K562 (cell line): ENCODE data around the gene NEMP1. TPM values are rescaled to one million over a fixed set of nuclear protein-coding genes. Genes with fewer than 3 reads are reported as not detected.
A peak's percentile ranks its signal among the peaks of the same experiment; 100 is the strongest.

Experiments used
- CREB1 ChIP-seq, 2 experiments: sonication (generic) in 1 of 2; formaldehyde crosslinking in 1 of 2; IDR thresholded peaks; 2 replicates each; pipeline versions ENCODE4 v1.6.1 to v1.8.0; 2012 to 2022; ENCODE audit warnings: inconsistent platforms in 1 of 2, mild to moderate bottlenecking in 1 of 2, missing genetic modification reagents in 1 of 2, moderate library complexity in 1 of 2
- DMBX1 ChIP-seq: fragments of 250-450 bp; sonication (Bioruptor Pico); IDR thresholded peaks from 2 replicates; pipeline ENCODE4 v1.8.0; 2022; ENCODE audit warnings: inconsistent platforms, mild to moderate bottlenecking, moderate library complexity, borderline replicate concordance
- ELF4 ChIP-seq: fragments of 450-650 bp; formaldehyde crosslinking; IDR thresholded peaks from 2 replicates; pipeline ENCODE4 v1.4.0; 2022; ENCODE audit warnings: missing genetic modification characterization
- JUND ChIP-seq, 2 experiments: IDR thresholded peaks; 2 replicates in 1 of 2; 3 replicates in 1 of 2; pipeline ENCODE4 v1.6.1; 2011; ENCODE audit warnings: borderline replicate concordance in 2 of 2, low read depth in 2 of 2, low read length in 2 of 2, improper control_type of control experiment in 1 of 2, missing biosample characterization in 1 of 2, missing genetic modification characterization in 1 of 2, missing genetic modification reagents in 1 of 2
- KAT7 ChIP-seq: sonication (generic); formaldehyde crosslinking; IDR thresholded peaks from 2 replicates; pipeline ENCODE4 v1.8.0; 2022; ENCODE audit warnings: missing genetic modification reagents, mild to moderate bottlenecking, borderline replicate concordance
- KLF1 ChIP-seq: fragments of 450-650 bp; IDR thresholded peaks from 2 replicates; pipeline ENCODE4 v1.6.1; 2016; ENCODE audit warnings: missing genetic modification characterization, missing compliant biosample characterization
- MAZ ChIP-seq, 2 experiments: fragments of 450-650 bp in 1 of 2; sonication (generic) in 1 of 2; formaldehyde crosslinking; IDR thresholded peaks in 1 of 2; conservative IDR thresholded peaks in 1 of 2; 2 replicates each; pipeline versions ENCODE4 v1.4.0 to v1.5.0; 2020; ENCODE audit warnings: mild to moderate bottlenecking in 1 of 2, missing genetic modification reagents in 1 of 2
- RFX1 ChIP-seq: fragments of 450-650 bp; IDR thresholded peaks from 2 replicates; pipeline ENCODE4 v1.6.1; 2016; ENCODE audit warnings: mild to moderate bottlenecking, moderate library complexity
- SOX6 ChIP-seq: fragments of 450-650 bp; IDR thresholded peaks from 2 replicates; pipeline ENCODE4 v1.6.1; 2014; ENCODE audit warnings: mild to moderate bottlenecking
- SRSF3 ChIP-seq: fragments of 200-400 bp; formaldehyde crosslinking; IDR thresholded peaks from 2 replicates; pipeline ENCODE4 v1.6.1; 2016; ENCODE audit warnings: mild to moderate bottlenecking, low read length, moderate library complexity; ENCODE audit not compliant: insufficient read depth
- TRIM24 ChIP-seq, 2 experiments: fragments of 450-650 bp; IDR thresholded peaks; 2 replicates each; pipeline ENCODE4 v1.6.1; 2016
- ZFPM2 ChIP-seq: fragments of 250-450 bp; sonication (Bioruptor Pico); IDR thresholded peaks from 2 replicates; pipeline ENCODE4 v1.5.1; 2022; ENCODE audit warnings: mild to moderate bottlenecking
- polyA plus RNA-seq, 8 experiments: library from polyadenylated mRNA; depleted of rRNA in 4 of 8; stranded (reverse) in 5 of 8; unstranded in 3 of 8; fragments of >200 nt; fragmentation: Nextera tagmentation in 2 of 8; fragmentation: Illumina TruSeq in 1 of 8; extraction: Ambion mirVana in 2 of 8; extraction: Trizol in 1 of 8; gene quantifications; 2 replicates each; pipeline versions ENCODE4 v1.2.1 to v1.2.3, GENCODE V29; 2011 to 2014; ENCODE audit warnings: inconsistent platforms in 1 of 8, missing spikeins in 1 of 8
- total RNA-seq, 7 experiments: library from RNA; depleted of rRNA in 6 of 7; stranded (reverse); fragments of >200 nt in 6 of 7; fragmentation: Illumina TruSeq in 2 of 7; extraction: Trizol in 2 of 7; gene quantifications; 2 replicates each; pipeline versions ENCODE4 v1.2.1 to v1.2.3, GENCODE V29; 2011 to 2021; ENCODE audit warnings: low replicate concordance in 1 of 7
- TF ChIP-seq, protein P1 (sequence below): sonication (generic); formaldehyde crosslinking; IDR thresholded peaks from 2 replicates; pipeline ENCODE4 v1.9.0; 2022; ENCODE audit warnings: mild to moderate bottlenecking, missing genetic modification reagents
- TF ChIP-seq, protein P2 (sequence below): sonication (generic); formaldehyde crosslinking; IDR thresholded peaks from 2 replicates; pipeline ENCODE4 v1.5.0; 2020; ENCODE audit warnings: missing genetic modification reagents
- TF ChIP-seq, protein P3 (sequence below): fragments of 150-350 bp; IDR thresholded peaks from 2 replicates; pipeline ENCODE4 v1.6.1; 2014; ENCODE audit warnings: low read depth, mild to moderate bottlenecking, low read length, borderline replicate concordance
- TF ChIP-seq, protein P4 (sequence below): fragments of 450-650 bp; formaldehyde crosslinking; IDR thresholded peaks from 2 replicates; pipeline ENCODE4 v1.4.0; 2022; ENCODE audit warnings: mild to moderate bottlenecking, moderate library complexity
- TF ChIP-seq, protein P5 (sequence below): fragments of 250-450 bp; sonication (Bioruptor Pico); IDR thresholded peaks from 2 replicates; pipeline ENCODE4 v1.9.0; 2021; ENCODE audit warnings: mild to moderate bottlenecking, inconsistent platforms

NEMP1 gene
- total and polyA plus RNA-seq, 9 of the 15 experiments (the other 6 are each of a cell fraction or from before 2014, with no cell fraction given), result 9.5 to 82.2 (median 41.2) TPM

DNA sequence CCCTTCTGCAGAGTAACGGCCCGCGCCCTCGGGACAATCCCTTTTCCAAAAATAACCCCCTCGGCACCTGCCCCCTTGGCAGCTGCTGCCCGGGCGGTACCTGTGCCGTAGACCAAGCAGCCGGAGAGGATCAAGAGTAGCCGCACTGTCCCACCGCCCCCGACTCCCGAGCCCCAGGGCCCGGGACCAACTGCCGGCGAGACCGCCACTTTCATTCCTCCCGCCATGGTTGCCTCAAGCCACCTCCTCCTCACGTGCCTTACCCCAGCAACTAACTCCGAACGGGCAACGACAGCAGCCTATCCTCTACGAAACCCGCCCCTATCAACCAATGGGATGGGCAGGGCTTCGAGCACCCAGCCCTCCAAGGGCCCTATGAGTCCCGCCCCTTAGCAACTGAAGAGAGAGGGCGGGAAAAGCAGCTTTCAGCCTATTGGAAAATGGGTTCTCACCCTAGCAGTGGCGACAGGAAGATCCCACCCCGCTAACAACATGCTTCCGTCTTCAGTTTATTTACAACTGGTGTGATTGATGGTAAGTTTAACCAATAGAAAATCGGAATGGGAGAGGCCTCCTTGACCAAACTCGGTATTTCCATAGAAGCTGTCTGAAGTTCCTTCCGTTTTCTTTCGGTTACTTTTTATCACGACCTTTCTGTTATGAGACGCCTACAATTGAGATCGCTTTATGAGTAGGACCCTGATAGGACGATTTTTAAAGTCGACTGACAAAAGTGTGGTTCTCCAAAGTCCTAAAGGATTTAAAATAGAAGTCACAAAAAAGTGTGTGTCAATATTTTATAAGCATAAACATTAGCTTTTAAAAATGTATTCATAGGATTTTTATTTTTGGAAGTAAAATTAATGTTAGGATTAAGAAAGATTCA is at the start of gene NEMP1 (continued):
- TF ChIP-seq KAT7 (CRISPR knock-in tag), result peak; percentile 53; the same call in 1 of the 2 replicates
- TF ChIP-seq, protein P1, sequence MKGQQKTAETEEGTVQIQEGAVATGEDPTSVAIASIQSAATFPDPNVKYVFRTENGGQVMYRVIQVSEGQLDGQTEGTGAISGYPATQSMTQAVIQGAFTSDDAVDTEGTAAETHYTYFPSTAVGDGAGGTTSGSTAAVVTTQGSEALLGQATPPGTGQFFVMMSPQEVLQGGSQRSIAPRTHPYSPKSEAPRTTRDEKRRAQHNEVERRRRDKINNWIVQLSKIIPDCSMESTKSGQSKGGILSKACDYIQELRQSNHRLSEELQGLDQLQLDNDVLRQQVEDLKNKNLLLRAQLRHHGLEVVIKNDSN (CRISPR knock-in tag), result peak; percentile 97
- no peak for TF ChIP-seq ELF4
- 0 out of 4 replicates have a peak, but pooled peaks of 1 of the 2 experiments have one; percentile 16 for TF ChIP-seq TRIM24 (IDR thresholded peaks at IDR 0.05)
- 0 out of 2 replicates have a peak, but pooled peaks have one; percentile 32 for TF ChIP-seq ZFPM2
- peak; percentile 72 for TF ChIP-seq DMBX1 (CRISPR knock-in tag)
- TF ChIP-seq, protein P2, sequence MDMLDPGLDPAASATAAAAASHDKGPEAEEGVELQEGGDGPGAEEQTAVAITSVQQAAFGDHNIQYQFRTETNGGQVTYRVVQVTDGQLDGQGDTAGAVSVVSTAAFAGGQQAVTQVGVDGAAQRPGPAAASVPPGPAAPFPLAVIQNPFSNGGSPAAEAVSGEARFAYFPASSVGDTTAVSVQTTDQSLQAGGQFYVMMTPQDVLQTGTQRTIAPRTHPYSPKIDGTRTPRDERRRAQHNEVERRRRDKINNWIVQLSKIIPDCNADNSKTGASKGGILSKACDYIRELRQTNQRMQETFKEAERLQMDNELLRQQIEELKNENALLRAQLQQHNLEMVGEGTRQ (CRISPR knock-in tag), result peak; percentile 92
- peak; percentile 63 for TF ChIP-seq CREB1 (IDR thresholded peaks at IDR 0.05)
- TF ChIP-seq CREB1 (CRISPR knock-in tag; IDR thresholded peaks at IDR 0.05), result peak; percentile 68; the same call in 1 of the 2 replicates
- TF ChIP-seq RFX1, result peak; percentile 98
- TF ChIP-seq, protein P3, sequence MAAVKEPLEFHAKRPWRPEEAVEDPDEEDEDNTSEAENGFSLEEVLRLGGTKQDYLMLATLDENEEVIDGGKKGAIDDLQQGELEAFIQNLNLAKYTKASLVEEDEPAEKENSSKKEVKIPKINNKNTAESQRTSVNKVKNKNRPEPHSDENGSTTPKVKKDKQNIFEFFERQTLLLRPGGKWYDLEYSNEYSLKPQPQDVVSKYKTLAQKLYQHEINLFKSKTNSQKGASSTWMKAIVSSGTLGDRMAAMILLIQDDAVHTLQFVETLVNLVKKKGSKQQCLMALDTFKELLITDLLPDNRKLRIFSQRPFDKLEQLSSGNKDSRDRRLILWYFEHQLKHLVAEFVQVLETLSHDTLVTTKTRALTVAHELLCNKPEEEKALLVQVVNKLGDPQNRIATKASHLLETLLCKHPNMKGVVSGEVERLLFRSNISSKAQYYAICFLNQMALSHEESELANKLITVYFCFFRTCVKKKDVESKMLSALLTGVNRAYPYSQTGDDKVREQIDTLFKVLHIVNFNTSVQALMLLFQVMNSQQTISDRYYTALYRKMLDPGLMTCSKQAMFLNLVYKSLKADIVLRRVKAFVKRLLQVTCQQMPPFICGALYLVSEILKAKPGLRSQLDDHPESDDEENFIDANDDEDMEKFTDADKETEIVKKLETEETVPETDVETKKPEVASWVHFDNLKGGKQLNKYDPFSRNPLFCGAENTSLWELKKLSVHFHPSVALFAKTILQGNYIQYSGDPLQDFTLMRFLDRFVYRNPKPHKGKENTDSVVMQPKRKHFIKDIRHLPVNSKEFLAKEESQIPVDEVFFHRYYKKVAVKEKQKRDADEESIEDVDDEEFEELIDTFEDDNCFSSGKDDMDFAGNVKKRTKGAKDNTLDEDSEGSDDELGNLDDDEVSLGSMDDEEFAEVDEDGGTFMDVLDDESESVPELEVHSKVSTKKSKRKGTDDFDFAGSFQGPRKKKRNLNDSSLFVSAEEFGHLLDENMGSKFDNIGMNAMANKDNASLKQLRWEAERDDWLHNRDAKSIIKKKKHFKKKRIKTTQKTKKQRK, result peak; percentile 92
- peak; percentile 14; the same call in 1 of the 2 replicates for TF ChIP-seq JUND (IDR thresholded peaks at IDR 0.05; ENCODE audit: borderline replicate concordance, low read depth, low read length)
- TF ChIP-seq JUND (tag; IDR thresholded peaks at IDR 0.05; ENCODE audit: borderline replicate concordance, low read depth, low read length), result no peak
- peak; percentile 15; the same call in 1 of the 2 replicates for TF ChIP-seq SOX6
- TF ChIP-seq, protein P4, sequence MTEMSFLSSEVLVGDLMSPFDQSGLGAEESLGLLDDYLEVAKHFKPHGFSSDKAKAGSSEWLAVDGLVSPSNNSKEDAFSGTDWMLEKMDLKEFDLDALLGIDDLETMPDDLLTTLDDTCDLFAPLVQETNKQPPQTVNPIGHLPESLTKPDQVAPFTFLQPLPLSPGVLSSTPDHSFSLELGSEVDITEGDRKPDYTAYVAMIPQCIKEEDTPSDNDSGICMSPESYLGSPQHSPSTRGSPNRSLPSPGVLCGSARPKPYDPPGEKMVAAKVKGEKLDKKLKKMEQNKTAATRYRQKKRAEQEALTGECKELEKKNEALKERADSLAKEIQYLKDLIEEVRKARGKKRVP, result no peak
- TF ChIP-seq MAZ (CRISPR knock-in tag; conservative IDR thresholded peaks at IDR 0.05 in 1 of 2, IDR thresholded peaks at IDR 0.05 in 1 of 2), result peak in 1 of 2 experiments; percentile 71; a peak in 3 of 4 replicates
- TF ChIP-seq KLF1 (tag), result no peak
- TF ChIP-seq SRSF3, result 0 out of 2 replicates have a peak, but pooled peaks have one; percentile 11
- TF ChIP-seq, protein P5, sequence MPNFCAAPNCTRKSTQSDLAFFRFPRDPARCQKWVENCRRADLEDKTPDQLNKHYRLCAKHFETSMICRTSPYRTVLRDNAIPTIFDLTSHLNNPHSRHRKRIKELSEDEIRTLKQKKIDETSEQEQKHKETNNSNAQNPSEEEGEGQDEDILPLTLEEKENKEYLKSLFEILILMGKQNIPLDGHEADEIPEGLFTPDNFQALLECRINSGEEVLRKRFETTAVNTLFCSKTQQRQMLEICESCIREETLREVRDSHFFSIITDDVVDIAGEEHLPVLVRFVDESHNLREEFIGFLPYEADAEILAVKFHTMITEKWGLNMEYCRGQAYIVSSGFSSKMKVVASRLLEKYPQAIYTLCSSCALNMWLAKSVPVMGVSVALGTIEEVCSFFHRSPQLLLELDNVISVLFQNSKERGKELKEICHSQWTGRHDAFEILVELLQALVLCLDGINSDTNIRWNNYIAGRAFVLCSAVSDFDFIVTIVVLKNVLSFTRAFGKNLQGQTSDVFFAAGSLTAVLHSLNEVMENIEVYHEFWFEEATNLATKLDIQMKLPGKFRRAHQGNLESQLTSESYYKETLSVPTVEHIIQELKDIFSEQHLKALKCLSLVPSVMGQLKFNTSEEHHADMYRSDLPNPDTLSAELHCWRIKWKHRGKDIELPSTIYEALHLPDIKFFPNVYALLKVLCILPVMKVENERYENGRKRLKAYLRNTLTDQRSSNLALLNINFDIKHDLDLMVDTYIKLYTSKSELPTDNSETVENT (CRISPR knock-in tag), result peak; percentile 84
